GM12874 (cell line): ENCODE measurements around the gene ARRB1.
A peak's percentile ranks its signal among the peaks of the same experiment; 100 is the strongest.

Experiments used
- CTCF ChIP-seq: IDR thresholded peaks from 2 replicates; pipeline ENCODE4 v1.5.1; 2011; ENCODE audit warnings: low read depth, mild to moderate bottlenecking, control low read depth, low read length, moderate library complexity; ENCODE audit not compliant: insufficient read depth

The ARRB1 gene

DNA sequence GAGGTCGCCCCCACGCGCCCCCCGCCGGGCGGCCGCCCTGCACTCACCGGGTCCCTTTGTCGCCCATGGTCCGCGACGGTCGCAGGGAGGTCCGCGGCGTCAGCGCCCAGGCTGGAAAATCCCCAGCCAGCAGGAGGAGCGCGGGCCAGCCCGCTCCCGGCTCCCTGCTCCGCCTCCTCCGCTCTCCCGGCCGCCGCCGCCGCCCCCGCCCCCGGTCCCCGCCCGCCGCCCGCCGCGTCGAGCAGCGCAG, at the start of gene ARRB1:
ARRB1 (minus strand) TSS at position 121 of the 250 bp plus-strand sequence; CDS start at position 67, 54 bp downstream.
- TF ChIP-seq CTCF, result no peak

- no peak for TF ChIP-seq CTCF
These were observed 48.8 kb upstream of the ARRB1 start for GRCh38 chr11:75400146-75400865.

DNA sequence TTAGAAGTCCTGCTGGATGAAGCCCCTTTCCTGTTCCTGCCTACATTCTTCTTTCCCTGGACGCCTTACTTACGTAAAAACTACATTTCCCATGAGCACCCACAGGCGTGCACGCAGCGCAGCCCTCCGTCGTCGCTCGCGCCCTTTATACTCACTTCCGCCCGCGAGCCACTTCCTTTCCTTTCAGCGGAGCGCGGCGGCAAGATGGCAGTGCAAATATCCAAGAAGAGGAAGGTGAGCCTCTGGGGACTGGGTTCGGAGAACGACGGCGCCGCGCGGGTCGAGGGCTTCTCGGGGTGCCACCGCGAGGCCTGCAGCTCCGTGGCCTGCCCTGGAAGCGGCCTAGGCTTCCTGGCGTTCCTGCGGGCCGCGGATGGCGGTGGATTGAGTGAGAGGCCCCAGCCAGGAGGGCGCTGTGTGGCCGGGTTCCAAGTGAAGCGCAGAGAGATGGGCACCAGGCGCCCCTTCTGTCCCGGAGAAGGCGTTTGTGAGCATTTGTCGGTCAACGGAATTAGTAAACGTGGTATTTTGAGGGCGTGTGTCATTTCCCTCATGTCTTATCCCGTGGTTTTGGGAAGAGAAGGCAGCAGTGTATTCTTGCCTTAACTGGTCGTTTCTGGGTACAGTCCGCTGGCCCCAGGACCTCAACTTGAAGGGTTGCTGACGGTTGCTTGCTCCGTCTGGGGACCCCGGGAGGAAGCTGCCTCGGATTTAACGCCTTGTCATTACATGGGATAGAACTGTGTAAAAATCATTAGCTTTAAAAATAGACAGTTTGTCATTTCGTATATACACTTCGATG, 48.1 kb upstream of the ARRB1 start, which contains the start of gene RPS3:
RPS3 (plus strand) TSS at position 175 of the 802 bp plus-strand sequence; CDS start at position 205, 30 bp downstream.
- TF ChIP-seq CTCF, result 0 out of 2 replicates have a peak, but pooled peaks have one; percentile 14

GRCh38 chr11:75398906-75399305, 47.4 kb upstream of the ARRB1 start:
- no peak for TF ChIP-seq CTCF

DNA sequence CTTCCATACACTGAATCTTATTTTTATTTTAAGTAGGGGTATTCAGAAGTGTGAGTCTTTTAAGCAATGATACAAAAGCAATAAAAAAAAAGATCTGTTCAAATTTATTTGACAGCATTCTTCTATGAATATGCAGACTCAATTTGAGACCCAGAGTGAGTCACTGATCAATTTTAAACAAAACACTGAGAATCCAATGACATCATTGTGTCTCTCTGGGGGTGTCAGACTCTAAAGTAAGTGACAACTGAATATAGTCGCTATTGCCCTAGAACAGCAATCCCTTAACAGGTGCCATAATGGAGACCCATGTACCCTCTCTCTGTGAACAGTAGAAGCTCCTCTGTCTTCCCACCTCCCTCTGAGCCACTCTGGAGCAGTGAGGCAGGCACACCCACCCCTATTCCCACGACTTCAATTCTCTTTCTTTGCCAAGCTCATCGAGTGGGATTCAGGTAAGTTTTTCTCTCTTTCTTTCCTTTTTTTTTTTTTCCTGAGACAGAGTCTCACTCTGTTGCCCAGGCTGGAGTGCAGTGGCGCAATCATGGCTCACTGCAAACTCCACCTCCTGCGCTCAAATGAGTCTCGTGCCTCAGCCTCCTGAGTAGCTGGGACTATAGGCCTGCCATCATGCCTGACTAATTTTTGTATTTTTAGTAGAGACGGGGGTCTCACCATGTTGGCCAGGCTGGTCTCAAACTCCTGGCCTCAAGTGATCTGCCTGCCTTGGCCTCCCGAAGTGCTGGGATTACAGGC, 42.8 kb upstream of the ARRB1 start:
- no peak for TF ChIP-seq CTCF

DNA sequence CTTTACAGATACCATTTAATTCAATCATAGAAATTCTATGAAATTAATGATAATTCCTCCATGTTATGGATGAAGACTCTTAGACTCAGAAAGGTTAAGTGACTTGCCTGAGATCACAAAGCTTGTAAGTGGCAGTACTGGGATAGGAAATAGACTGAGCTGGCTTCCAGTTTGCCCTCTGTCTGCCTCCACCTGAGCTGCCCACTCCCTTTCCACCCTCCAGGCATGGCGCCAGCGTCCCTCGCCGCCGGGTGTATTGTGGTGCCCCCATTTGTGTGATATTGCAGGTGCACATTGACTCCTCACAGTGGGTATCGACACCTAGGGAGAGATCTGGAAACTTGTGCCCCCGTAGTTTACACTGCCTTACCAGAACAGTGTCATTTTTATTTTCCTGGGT, 38.5 kb upstream of the ARRB1 start:
- no peak for TF ChIP-seq CTCF

- TF ChIP-seq CTCF, result no peak
These were observed 37.8 kb upstream of the ARRB1 start for GRCh38 chr11:75389276-75389605.
